ENCODE measurements around the gene ITPR1. TPM values are rescaled to one million over a fixed set of nuclear protein-coding genes. Genes with fewer than 3 reads are reported as not detected.

The ITPR1 gene
- total RNA-seq, 4 donors from 2014 or later, result 58.8 to 67.2 (median 63.1) TPM

GRCh38 chr3:4765212-4765611, 272.1 kb downstream of the ITPR1 start:
- no peak for TF ChIP-seq CTCF (IDR thresholded peaks at IDR 0.05; ENCODE audit: low read depth)

- TF ChIP-seq CTCF (IDR thresholded peaks at IDR 0.05; ENCODE audit: low read depth), result no peak
Measured at GRCh38 chr3:4766263-4766662, 273.1 kb downstream of the ITPR1 start.

GRCh38 chr3:4766716-4767499, 273.8 kb downstream of the ITPR1 start:
- TF ChIP-seq CTCF (IDR thresholded peaks at IDR 0.05; ENCODE audit: low read depth), result no peak

GRCh38 chr3:4768021-4768420, 274.9 kb downstream of the ITPR1 start:
- no peak for TF ChIP-seq CTCF (IDR thresholded peaks at IDR 0.05; ENCODE audit: low read depth)

GRCh38 chr3:4768521-4768920, 275.4 kb downstream of the ITPR1 start:
- no peak for TF ChIP-seq CTCF (IDR thresholded peaks at IDR 0.05; ENCODE audit: low read depth)

GRCh38 chr3:4770561-4770960, 277.4 kb downstream of the ITPR1 start:
- no peak for TF ChIP-seq CTCF (IDR thresholded peaks at IDR 0.05; ENCODE audit: low read depth)

- no peak for TF ChIP-seq CTCF (IDR thresholded peaks at IDR 0.05; ENCODE audit: low read depth)
Measured at GRCh38 chr3:4771243-4771642, 278.1 kb downstream of the ITPR1 start.

All from subcutaneous adipose tissue (tissue), 4 donors.